Measurements from ENCODE around the gene DCAKD. TPM values are rescaled to one million over a fixed set of nuclear protein-coding genes. Genes with fewer than 3 reads are reported as not detected.

The DCAKD gene
- total RNA-seq, 5 donors from 2014 or later (not counting 1 experiment from before 2014, with no cell fraction given), result 18.7 to 40.7 (median 29.7) TPM

GRCh38 chr17:45004388-45004787, 47.0 kb downstream of the DCAKD start:
- H3K9me3 ChIP-seq, result no peaks in the 10 kb centered on the region
- peaks cover 2 to 31% of the 10 kb centered on the region in 2 experiments for H3K27me3 ChIP-seq (replicated peaks in 1 of 2; ENCODE audit: control insufficient read depth in 2 of 2, extremely low read depth in 1 of 2, insufficient read depth in 2 of 2, low read length in 1 of 2)
- WGBS (ENCODE audit: insufficient coverage), result 100% methylated on average over 1 of the region's 3 CpGs
- ATAC-seq (replicated peaks in 1 of 4) (no peak), DNase-seq (no peak)
- Mint-ChIP-seq H3K9me3 (peaks cover 0 to 5% (median 3%) of the 10 kb centered on the region in 3 donors), H3K4me1 (no peaks in the 10 kb centered on the region), H3K36me3 (no peaks in the 10 kb centered on the region), H3K27me3 (peaks cover 0 to 19% of the 10 kb centered on the region in 2 donors), H3K27ac (no peak overlapping the region), H3K4me3 (no peak overlapping the region)
- POLR2A ChIA-PET, result no interaction called here
- CTCF ChIA-PET, result no interaction called here
- H3K27ac ChIP-seq (ENCODE audit: low read length), result no peak overlapping the region
- H3K36me3 ChIP-seq (ENCODE audit: control insufficient read depth in 2 of 2, extremely low read depth in 1 of 2, insufficient read depth in 1 of 2, low read length in 1 of 2), result peaks cover 0 to 3% of the 10 kb centered on the region in 2 donors
- no peak overlapping the region for H3K4me3 ChIP-seq (ENCODE audit: control insufficient read depth in 1 of 2, extremely low read depth in 1 of 2, low read length in 1 of 2)
- no peaks in the 10 kb centered on the region for H3K4me1 ChIP-seq (ENCODE audit: control insufficient read depth in 1 of 2, extremely low read depth in 1 of 2, insufficient read depth in 2 of 2, low read length in 2 of 2)

- Mint-ChIP-seq H3K4me3 (no peak overlapping the region), H3K9me3 (peaks cover 0 to 10% (median 7%) of the 10 kb centered on the region in 3 donors), H3K4me1 (no peaks in the 10 kb centered on the region), H3K36me3 (no peaks in the 10 kb centered on the region), H3K27me3 (peaks cover 0 to 20% of the 10 kb centered on the region in 2 donors), H3K27ac (no peak overlapping the region)
- DNase-seq (no peak), ATAC-seq (replicated peaks in 1 of 4) (no peak)
- Histone ChIP-seq H3K4me1 (ENCODE audit: control insufficient read depth in 1 of 2, extremely low read depth in 1 of 2, insufficient read depth in 2 of 2, low read length in 2 of 2) (no peaks in the 10 kb centered on the region), H3K27me3 (replicated peaks in 1 of 2; ENCODE audit: control insufficient read depth in 2 of 2, extremely low read depth in 1 of 2, insufficient read depth in 2 of 2, low read length in 1 of 2) (peaks cover 2 to 28% of the 10 kb centered on the region in 2 experiments), H3K4me3 (ENCODE audit: control insufficient read depth in 1 of 2, extremely low read depth in 1 of 2, low read length in 1 of 2) (no peak overlapping the region), H3K27ac (ENCODE audit: low read length) (no peak overlapping the region), H3K9me3 (no peaks in the 10 kb centered on the region), H3K36me3 (ENCODE audit: control insufficient read depth in 2 of 2, extremely low read depth in 1 of 2, insufficient read depth in 1 of 2, low read length in 1 of 2) (peaks cover 0 to 3% of the 10 kb centered on the region in 2 donors)
- POLR2A ChIA-PET, result interaction anchor here in 1 of 2 donors (0.6 kb wide), 1 partner anchor 15 kb away, joined by 3 read pairs; no protein-coding TSS in a partner anchor
- WGBS (ENCODE audit: insufficient coverage), result 48% methylated on average over 3 of the region's 8 CpGs
- CTCF ChIA-PET, result no interaction called here
These were observed 47.6 kb downstream of the DCAKD start for GRCh38 chr17:45003877-45004276.

GRCh38 chr17:45001310-45001709, 50.1 kb downstream of the DCAKD start:
- DNase-seq (no peak), ATAC-seq (replicated peaks in 1 of 4) (no peak)
- Mint-ChIP-seq H3K27ac (no peak overlapping the region), H3K4me3 (no peak overlapping the region), H3K9me3 (peaks cover 0 to 13% (median 10%) of the 10 kb centered on the region in 3 donors), H3K27me3 (peaks cover 4 to 17% of the 10 kb centered on the region in 2 donors), H3K36me3 (no peaks in the 10 kb centered on the region), H3K4me1 (no peaks in the 10 kb centered on the region)
- peaks cover 2 to 37% of the 10 kb centered on the region in 2 experiments for H3K27me3 ChIP-seq (replicated peaks in 1 of 2; ENCODE audit: control insufficient read depth in 2 of 2, extremely low read depth in 1 of 2, insufficient read depth in 2 of 2, low read length in 1 of 2)
- no peaks in the 10 kb centered on the region for H3K9me3 ChIP-seq
- H3K27ac ChIP-seq (ENCODE audit: low read length), result no peak overlapping the region
- 75% methylated on average over 3 of the region's 3 CpGs for WGBS (ENCODE audit: insufficient coverage)
- no peaks in the 10 kb centered on the region for H3K4me1 ChIP-seq (ENCODE audit: control insufficient read depth in 1 of 2, extremely low read depth in 1 of 2, insufficient read depth in 2 of 2, low read length in 2 of 2)
- ChIA-PET CTCF (no interaction called here), POLR2A (no interaction called here)
- peaks cover 0 to 3% of the 10 kb centered on the region in 2 donors for H3K36me3 ChIP-seq (ENCODE audit: control insufficient read depth in 2 of 2, extremely low read depth in 1 of 2, insufficient read depth in 1 of 2, low read length in 1 of 2)
- no peak overlapping the region for H3K4me3 ChIP-seq (ENCODE audit: control insufficient read depth in 1 of 2, extremely low read depth in 1 of 2, low read length in 1 of 2)

- Histone ChIP-seq H3K4me1 (ENCODE audit: control insufficient read depth in 1 of 2, extremely low read depth in 1 of 2, insufficient read depth in 2 of 2, low read length in 2 of 2) (no peaks in the 10 kb centered on the region), H3K27ac (ENCODE audit: low read length) (no peak overlapping the region), H3K27me3 (replicated peaks in 1 of 2; ENCODE audit: control insufficient read depth in 2 of 2, extremely low read depth in 1 of 2, insufficient read depth in 2 of 2, low read length in 1 of 2) (peaks cover 2 to 40% of the 10 kb centered on the region in 2 experiments), H3K9me3 (no peaks in the 10 kb centered on the region), H3K4me3 (ENCODE audit: control insufficient read depth in 1 of 2, extremely low read depth in 1 of 2, low read length in 1 of 2) (no peak overlapping the region), H3K36me3 (ENCODE audit: control insufficient read depth in 2 of 2, extremely low read depth in 1 of 2, insufficient read depth in 1 of 2, low read length in 1 of 2) (peaks cover 0 to 3% of the 10 kb centered on the region in 2 donors)
- no peaks in the 10 kb centered on the region for H3K36me3 Mint-ChIP-seq
- no peak overlapping the region for H3K4me3 Mint-ChIP-seq
- peaks cover 7 to 25% of the 10 kb centered on the region in 2 donors for H3K27me3 Mint-ChIP-seq
- POLR2A ChIA-PET, result no interaction called here
- DNase-seq (no peak), ATAC-seq (replicated peaks in 1 of 4) (no peak)
- CTCF ChIA-PET, result no interaction called here
- H3K4me1 Mint-ChIP-seq, result no peaks in the 10 kb centered on the region
- no CpG with 5 or more reads among the region's 3 CpGs for WGBS (ENCODE audit: insufficient coverage)
- H3K27ac Mint-ChIP-seq, result no peak overlapping the region
- peaks cover 0 to 13% (median 10%) of the 10 kb centered on the region in 3 donors for H3K9me3 Mint-ChIP-seq
These were observed 52.0 kb downstream of the DCAKD start for GRCh38 chr17:44999433-44999832.

- no peaks in the 10 kb centered on the region for H3K9me3 ChIP-seq
- H3K27ac ChIP-seq (ENCODE audit: low read length), result no peak overlapping the region
- Mint-ChIP-seq H3K4me3 (no peak overlapping the region), H3K4me1 (no peaks in the 10 kb centered on the region), H3K9me3 (peaks cover 0 to 13% (median 10%) of the 10 kb centered on the region in 3 donors), H3K27ac (no peak overlapping the region), H3K27me3 (peaks cover 7 to 27% of the 10 kb centered on the region in 2 donors), H3K36me3 (no peaks in the 10 kb centered on the region)
- ChIA-PET POLR2A (no interaction called here), CTCF (interaction anchor here in 1 of 2 donors (0.6 kb wide), 1 partner anchor 96 kb away, joined by 4 read pairs; no protein-coding TSS in a partner anchor)
- no peaks in the 10 kb centered on the region for H3K4me1 ChIP-seq (ENCODE audit: control insufficient read depth in 1 of 2, extremely low read depth in 1 of 2, insufficient read depth in 2 of 2, low read length in 2 of 2)
- H3K27me3 ChIP-seq (replicated peaks in 1 of 2; ENCODE audit: control insufficient read depth in 2 of 2, extremely low read depth in 1 of 2, insufficient read depth in 2 of 2, low read length in 1 of 2), result peaks cover under 1 to 47% of the 10 kb centered on the region in 2 experiments
- DNase-seq (no peak), ATAC-seq (replicated peaks in 1 of 4) (no peak)
- no peak overlapping the region for H3K4me3 ChIP-seq (ENCODE audit: control insufficient read depth in 1 of 2, extremely low read depth in 1 of 2, low read length in 1 of 2)
- peaks cover 0 to 3% of the 10 kb centered on the region in 2 donors for H3K36me3 ChIP-seq (ENCODE audit: control insufficient read depth in 2 of 2, extremely low read depth in 1 of 2, insufficient read depth in 1 of 2, low read length in 1 of 2)
These were observed 52.8 kb downstream of the DCAKD start for GRCh38 chr17:44998646-44999045.

GRCh38 chr17:44997733-44998520, 53.5 kb downstream of the DCAKD start:
- ATAC-seq (replicated peaks in 1 of 4) (no peak), DNase-seq (no peak)
- Mint-ChIP-seq H3K9me3 (peaks cover 0 to 13% (median 10%) of the 10 kb centered on the region in 3 donors), H3K36me3 (no peaks in the 10 kb centered on the region), H3K27me3 (peaks cover 7 to 27% of the 10 kb centered on the region in 2 donors), H3K4me3 (no peak overlapping the region), H3K4me1 (no peaks in the 10 kb centered on the region), H3K27ac (no peak overlapping the region)
- Histone ChIP-seq H3K4me1 (ENCODE audit: control insufficient read depth in 1 of 2, extremely low read depth in 1 of 2, insufficient read depth in 2 of 2, low read length in 2 of 2) (no peaks in the 10 kb centered on the region), H3K4me3 (ENCODE audit: control insufficient read depth in 1 of 2, extremely low read depth in 1 of 2, low read length in 1 of 2) (no peak overlapping the region), H3K27ac (ENCODE audit: low read length) (no peak overlapping the region), H3K27me3 (replicated peaks in 1 of 2; ENCODE audit: control insufficient read depth in 2 of 2, extremely low read depth in 1 of 2, insufficient read depth in 2 of 2, low read length in 1 of 2) (peaks cover 0 to 54% of the 10 kb centered on the region in 2 experiments), H3K9me3 (no peaks in the 10 kb centered on the region), H3K36me3 (ENCODE audit: control insufficient read depth in 2 of 2, extremely low read depth in 1 of 2, insufficient read depth in 1 of 2, low read length in 1 of 2) (peaks cover 0 to 3% of the 10 kb centered on the region in 2 donors)
- POLR2A ChIA-PET, result no interaction called here
- CTCF ChIA-PET, result no interaction called here
- 77% methylated on average over 7 of the region's 7 CpGs for WGBS (ENCODE audit: insufficient coverage)
